ENCODE results near the gene STK16. TPM values are rescaled to one million over a fixed set of nuclear protein-coding genes. Genes with fewer than 3 reads are reported as not detected.

Gene STK16
- polyA plus RNA-seq, 1 donor from 2014 or later = 64.9 TPM

GRCh38 chr2:219261024-219261855 lies 16.0 kb downstream of the STK16 start:
- no peak for TF ChIP-seq REST (IDR thresholded peaks at IDR 0.05; ENCODE audit: borderline replicate concordance)
- TF ChIP-seq RAD21 (conservative IDR thresholded peaks at IDR 0.05) = no peak
- no peak overlapping the region for H3K4me3 ChIP-seq (ENCODE audit: low read length)
- H3K79me2 ChIP-seq (replicated peaks; ENCODE audit: insufficient read depth, low read length) = no peaks in the 10 kb centered on the region
- no peaks in the 10 kb centered on the region for H4K20me1 ChIP-seq (ENCODE audit: insufficient read depth)
- no peaks in the 10 kb centered on the region for H3K9me2 ChIP-seq (ENCODE audit: insufficient read depth, low read length)
- no peak overlapping the region for H3K27ac ChIP-seq (ENCODE audit: low read length)
- no peaks in the 10 kb centered on the region for H3K9me3 ChIP-seq (ENCODE audit: low read length)
- H3K9ac ChIP-seq (ENCODE audit: low read length) = no peak overlapping the region
- H2AFZ ChIP-seq (ENCODE audit: low read depth, low read length) = no peak overlapping the region
- H3K4me2 ChIP-seq (ENCODE audit: low read length) = no peak overlapping the region
- H3K36me3 ChIP-seq (ENCODE audit: insufficient read depth, low read length) = no peaks in the 10 kb centered on the region
- H3K27me3 ChIP-seq (ENCODE audit: insufficient read depth, low read depth, low read length) = peaks cover 46% of the 10 kb centered on the region
- H3F3A ChIP-seq (ENCODE audit: insufficient read depth, low read length, poor library complexity, severe bottlenecking) = no peaks in the 10 kb centered on the region

GRCh38 chr2:219266232-219266631 lies 21.0 kb downstream of the STK16 start:
- Histone ChIP-seq H3K9me3 (ENCODE audit: low read length) (no peaks in the 10 kb centered on the region), H3F3A (ENCODE audit: insufficient read depth, low read length, poor library complexity, severe bottlenecking) (no peaks in the 10 kb centered on the region), H4K20me1 (ENCODE audit: insufficient read depth) (no peaks in the 10 kb centered on the region), H3K27me3 (ENCODE audit: insufficient read depth, low read depth, low read length) (peaks cover 9% of the 10 kb centered on the region), H3K9me2 (ENCODE audit: insufficient read depth, low read length) (no peaks in the 10 kb centered on the region), H3K27ac (ENCODE audit: low read length) (no peak overlapping the region), H2AFZ (ENCODE audit: low read depth, low read length) (no peak overlapping the region), H3K36me3 (ENCODE audit: insufficient read depth, low read length) (no peaks in the 10 kb centered on the region), H3K4me3 (ENCODE audit: low read length) (no peak overlapping the region), H3K4me2 (ENCODE audit: low read length) (no peak overlapping the region), H3K79me2 (replicated peaks; ENCODE audit: insufficient read depth, low read length) (no peaks in the 10 kb centered on the region), H3K9ac (ENCODE audit: low read length) (no peak overlapping the region)
- TF ChIP-seq EZH2 (IDR thresholded peaks at IDR 0.05; ENCODE audit: borderline replicate concordance, insufficient read depth, low read length, poor library complexity, severe bottlenecking) = no peak
- TF ChIP-seq MXI1 (conservative IDR thresholded peaks at IDR 0.05; ENCODE audit: poor library complexity, severe bottlenecking) = no peak
- no peak for TF ChIP-seq EP300 (conservative IDR thresholded peaks at IDR 0.05; ENCODE audit: poor library complexity, severe bottlenecking)
- no peak for TF ChIP-seq RAD21 (conservative IDR thresholded peaks at IDR 0.05)
- no peak for TF ChIP-seq TAF1 (IDR thresholded peaks at IDR 0.05; ENCODE audit: low read depth)
- no peak for TF ChIP-seq CTCF (IDR thresholded peaks at IDR 0.05; ENCODE audit: poor library complexity, severe bottlenecking)
- no peak for TF ChIP-seq REST (IDR thresholded peaks at IDR 0.05; ENCODE audit: borderline replicate concordance)
- TF ChIP-seq POLR2AphosphoS5 (IDR thresholded peaks at IDR 0.05) = no peak
- no peak for TF ChIP-seq SMC3 (conservative IDR thresholded peaks at IDR 0.05; ENCODE audit: poor library complexity)

All from neural cell (in vitro differentiated cells).